GM12874 (cell line): ENCODE results near the gene MDM1.

Experiments used
- CTCF ChIP-seq: IDR thresholded peaks from 2 replicates; pipeline ENCODE4 v1.5.1; 2011; ENCODE audit warnings: low read depth, mild to moderate bottlenecking, control low read depth, low read length, moderate library complexity; ENCODE audit not compliant: insufficient read depth

The MDM1 gene

GRCh38 chr12:68331869-68332727, at the start of gene MDM1:
Gene MDM1, minus strand, starts transcription at chr12:68332362. Its CDS starts 117 bp downstream, at chr12:68332245.
- TF ChIP-seq CTCF = no peak

- TF ChIP-seq CTCF = no peak
Observed at GRCh38 chr12:68381476-68382219, 49.5 kb upstream of the MDM1 start.

GRCh38 chr12:68378872-68379606, 46.9 kb upstream of the MDM1 start:
- TF ChIP-seq CTCF = no peak

GRCh38 chr12:68377881-68378280, 45.7 kb upstream of the MDM1 start:
- TF ChIP-seq CTCF = no peak

- no peak for TF ChIP-seq CTCF
Observed at GRCh38 chr12:68376901-68377300, 44.7 kb upstream of the MDM1 start.

- TF ChIP-seq CTCF = no peak
Observed at GRCh38 chr12:68375756-68376695, 43.9 kb upstream of the MDM1 start.
